Measurements from ENCODE around the gene MEF2C. TPM values are rescaled to one million over a fixed set of nuclear protein-coding genes. Genes with fewer than 3 reads are reported as not detected.

Gene MEF2C
- total RNA-seq, 2 donors from 2014 or later = 13.9 to 44.0 TPM

- H3K4me3 ChIP-seq = no peak overlapping the region
- H3K4me1 ChIP-seq (replicated peaks) = no peaks in the 10 kb centered on the region
- WGBS = 11% methylated on average over 1 of the region's 1 CpG
- H3K27ac ChIP-seq = no peak overlapping the region
- no peaks in the 10 kb centered on the region for H3K36me3 ChIP-seq
- no peaks in the 10 kb centered on the region for H3K9me3 ChIP-seq
- intact Hi-C loops (cut with DNase I) = no loop called here
- no peak for DNase-seq (ENCODE audit: low spot score)
- TF ChIP-seq POLR2A (IDR thresholded peaks at IDR 0.05) (no peak), CTCF (IDR thresholded peaks at IDR 0.05) (no peak), POLR2AphosphoS5 (IDR thresholded peaks at IDR 0.05) (no peak)
- H3K27me3 ChIP-seq (replicated peaks; ENCODE audit: insufficient read depth) = peaks cover 55% of the 10 kb centered on the region
Measured at GRCh38 chr5:88671106-88671504, 211.9 kb downstream of the MEF2C start.

- H3K9me3 ChIP-seq = no peaks in the 10 kb centered on the region
- H3K27ac ChIP-seq = no peak overlapping the region
- H3K27me3 ChIP-seq (replicated peaks; ENCODE audit: insufficient read depth) = peaks cover 54% of the 10 kb centered on the region
- no peaks in the 10 kb centered on the region for H3K4me1 ChIP-seq (replicated peaks)
- no peaks in the 10 kb centered on the region for H3K36me3 ChIP-seq
- intact Hi-C loops (cut with DNase I) = no loop called here
- no peak overlapping the region for H3K4me3 ChIP-seq
- TF ChIP-seq POLR2AphosphoS5 (IDR thresholded peaks at IDR 0.05) (no peak), CTCF (IDR thresholded peaks at IDR 0.05) (no peak), POLR2A (IDR thresholded peaks at IDR 0.05) (no peak)
- DNase-seq (ENCODE audit: low spot score) = no peak
- WGBS = 55% methylated on average over 1 of the region's 1 CpG
Measured at GRCh38 chr5:88670461-88670860, 212.5 kb downstream of the MEF2C start.

GRCh38 chr5:88669371-88670050, 213.5 kb downstream of the MEF2C start:
- intact Hi-C loops (cut with DNase I) = loop anchor here (10.0 kb wide), 1 partner anchor 405 kb away; the partner anchor contains the start of gene TMEM161B
- H3K36me3 ChIP-seq = no peaks in the 10 kb centered on the region
- no peak overlapping the region for H3K27ac ChIP-seq
- no peak for TF ChIP-seq POLR2A (IDR thresholded peaks at IDR 0.05)
- TF ChIP-seq POLR2AphosphoS5 (IDR thresholded peaks at IDR 0.05) = no peak
- no peak for TF ChIP-seq CTCF (IDR thresholded peaks at IDR 0.05)
- H3K4me1 ChIP-seq (replicated peaks) = no peaks in the 10 kb centered on the region
- H3K27me3 ChIP-seq (replicated peaks; ENCODE audit: insufficient read depth) = peaks cover 49% of the 10 kb centered on the region
- H3K4me3 ChIP-seq = no peak overlapping the region
- no peaks in the 10 kb centered on the region for H3K9me3 ChIP-seq
- DNase-seq (ENCODE audit: low spot score) = no peak
- WGBS = 58% methylated on average over 3 of the region's 3 CpGs

GRCh38 chr5:88667496-88668201, 215.3 kb downstream of the MEF2C start:
- H3K27ac ChIP-seq = no peak overlapping the region
- peaks cover 37% of the 10 kb centered on the region for H3K27me3 ChIP-seq (replicated peaks; ENCODE audit: insufficient read depth)
- DNase-seq (ENCODE audit: low spot score) = no peak
- H3K9me3 ChIP-seq = no peaks in the 10 kb centered on the region
- TF ChIP-seq POLR2AphosphoS5 (IDR thresholded peaks at IDR 0.05) = no peak
- TF ChIP-seq CTCF (IDR thresholded peaks at IDR 0.05) = no peak
- TF ChIP-seq POLR2A (IDR thresholded peaks at IDR 0.05) = no peak
- 6% methylated on average over 23 of the region's 23 CpGs for WGBS
- no peaks in the 10 kb centered on the region for H3K36me3 ChIP-seq
- H3K4me3 ChIP-seq = no peak overlapping the region
- intact Hi-C loops (cut with DNase I) = loop anchor here (10.0 kb wide), 1 partner anchor 403 kb away; the partner anchor contains the start of gene TMEM161B
- H3K4me1 ChIP-seq (replicated peaks) = no peaks in the 10 kb centered on the region

Small RNA genes within 50 kb of the gene (small RNA-seq; reads per million reads assigned to genes)
- 0 reads per million in 2 donors for gene AC008525.2
